Cerebellar cortex (tissue), 1 donor: ENCODE measurements around the gene ZNF385C.
A peak's percentile ranks its signal among the peaks of the same experiment; 100 is the strongest.
"Not testable (repeated sequence)": the region's sequence is repeated elsewhere in the genome, so short reads cannot be mapped to it uniquely, and the experiment has no call there.

Experiments
- DNase-seq: peaks from one replicate; pipeline ENCODE4 v3.0.0-alpha.2; 2015; ENCODE audit warnings: low spot score

Gene ZNF385C

GRCh38 chr17:42019509-42020404 is 78.5 kb downstream of the ZNF385C start, which contains the start of gene NKIRAS2:
Gene NKIRAS2 (plus strand): TSS chr17:42020090. CDS start chr17:42021578, 1,488 bp downstream.
- peak; percentile 88 for DNase-seq

GRCh38 chr17:42018988-42019387 is 79.3 kb downstream of the ZNF385C start:
- no peak for DNase-seq

- peak; percentile 51 for DNase-seq
Measured at GRCh38 chr17:42018339-42018738, 79.9 kb downstream of the ZNF385C start.

DNA sequence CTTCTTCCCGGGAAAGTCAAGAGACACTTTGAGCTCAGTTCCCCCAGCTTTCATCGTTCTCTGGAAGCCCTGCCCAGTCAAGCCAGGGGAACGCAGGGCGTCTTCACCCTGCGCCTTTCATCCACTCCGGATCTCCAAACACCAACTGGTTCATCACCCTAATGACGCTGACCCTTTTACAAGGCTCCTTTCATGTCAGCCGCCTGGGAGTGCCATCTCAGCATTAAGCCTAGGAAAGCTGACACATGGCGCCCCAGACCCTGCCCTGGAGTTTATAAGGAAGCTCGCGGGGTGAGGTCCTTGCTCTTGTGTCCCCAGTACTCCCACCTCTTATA is 80.4 kb downstream of the ZNF385C start:
- no peak for DNase-seq

DNA sequence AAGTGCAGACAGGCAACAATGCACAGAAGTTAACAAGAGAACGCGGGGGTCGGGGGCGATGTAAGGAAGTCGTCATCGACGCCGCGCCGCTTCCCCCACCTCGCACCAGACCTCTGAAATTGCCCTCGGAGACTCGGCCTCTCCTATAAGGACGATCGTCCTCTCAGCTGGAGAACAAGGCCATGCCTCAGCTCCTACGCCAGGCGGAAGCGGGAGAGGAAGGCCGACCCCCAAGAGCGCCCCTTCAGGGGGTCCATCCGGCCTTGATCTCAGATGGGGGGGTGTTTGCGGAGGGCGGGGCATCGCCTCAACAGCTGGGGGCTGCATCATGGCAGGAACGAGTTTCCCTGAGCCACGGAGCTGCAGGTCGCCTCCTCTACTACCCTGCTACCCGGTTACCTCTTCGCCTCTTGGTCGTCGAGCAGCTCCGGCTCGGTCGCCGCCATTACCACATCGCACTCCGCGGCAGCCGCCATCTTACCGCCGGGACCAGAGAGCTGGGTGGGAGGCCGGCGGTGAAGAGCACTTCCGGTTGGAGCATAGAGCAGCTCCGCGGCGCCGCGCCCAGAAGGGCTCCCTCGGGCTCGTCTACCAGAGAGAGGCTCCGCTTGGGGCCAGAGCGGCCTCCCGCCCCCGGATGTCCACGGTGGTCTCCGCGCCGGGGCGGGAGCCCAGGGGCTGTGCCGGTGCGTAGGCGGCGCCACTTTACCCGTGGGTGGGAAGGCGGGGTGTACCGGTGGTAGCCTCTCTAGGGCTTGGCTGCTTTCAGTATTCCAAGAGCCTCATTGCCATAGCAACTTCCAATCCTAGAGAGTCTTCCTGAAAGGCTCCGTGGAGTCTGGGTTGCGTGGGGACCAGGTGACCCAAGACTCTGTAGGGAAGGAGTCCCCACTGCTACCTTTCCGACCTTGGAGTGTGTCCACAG is 81.1 kb downstream of the ZNF385C start, which contains the start of gene DNAJC7:
DNAJC7 (minus strand) TSS at position 499 of the 925 bp plus-strand sequence; CDS start at position 476, 23 bp downstream.
- DNase-seq = peak; percentile 96

DNA sequence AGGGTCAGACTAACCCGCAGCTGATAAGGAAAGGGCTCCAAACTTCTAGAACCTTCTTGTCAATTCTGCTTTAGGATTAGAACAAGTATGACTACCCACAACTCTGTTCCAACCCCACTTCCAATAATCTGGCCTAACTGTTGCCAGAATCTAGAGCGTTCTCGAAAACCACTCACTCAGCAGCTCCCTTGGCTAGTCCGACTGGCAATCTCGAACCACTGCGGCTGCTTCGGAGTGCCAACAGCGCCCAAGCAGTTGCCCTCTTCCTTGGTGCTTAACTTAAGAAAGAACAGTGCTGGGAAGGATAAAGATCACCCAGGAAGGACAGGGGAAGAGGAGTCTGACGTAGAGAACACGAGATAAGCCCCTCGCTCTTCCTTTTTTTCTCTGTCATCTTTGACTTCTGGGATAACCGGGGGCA is 81.9 kb downstream of the ZNF385C start:
- DNase-seq = peak; percentile 25

- DNase-seq = not testable (repeated sequence)
Measured at GRCh38 chr17:42013740-42014139, 84.5 kb downstream of the ZNF385C start.

- not testable (repeated sequence) for DNase-seq
Measured at GRCh38 chr17:42012363-42012762, 85.9 kb downstream of the ZNF385C start.

DNA sequence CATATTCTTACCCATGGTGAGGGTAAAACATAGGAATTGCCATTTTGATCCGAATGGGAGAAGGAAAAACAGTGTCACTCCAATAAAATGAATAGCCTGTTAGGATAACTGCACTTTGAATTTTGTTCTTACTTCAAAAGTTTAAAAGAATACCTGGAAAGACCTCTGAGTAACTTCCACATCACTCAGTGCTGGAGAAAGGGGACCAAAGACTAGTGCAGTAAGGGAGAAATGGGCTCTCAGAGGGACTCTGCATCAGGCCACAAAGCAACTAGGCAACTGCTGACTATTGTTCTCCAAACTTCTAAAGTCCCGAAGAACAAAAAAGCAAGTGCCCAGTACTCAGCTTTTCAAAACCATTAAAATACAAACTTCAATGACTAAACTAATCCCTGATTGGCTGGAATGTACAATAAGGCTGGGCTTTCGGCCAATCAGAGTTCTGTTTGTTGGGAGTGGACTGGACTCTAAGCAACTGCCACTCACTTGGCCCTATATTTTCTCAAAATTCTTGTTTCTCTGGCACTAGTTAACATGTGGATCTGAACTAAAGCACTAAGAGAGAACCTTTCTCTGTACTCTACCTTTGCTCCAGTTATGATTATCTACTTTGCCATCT is 87.3 kb downstream of the ZNF385C start:
- DNase-seq = no peak

DNA sequence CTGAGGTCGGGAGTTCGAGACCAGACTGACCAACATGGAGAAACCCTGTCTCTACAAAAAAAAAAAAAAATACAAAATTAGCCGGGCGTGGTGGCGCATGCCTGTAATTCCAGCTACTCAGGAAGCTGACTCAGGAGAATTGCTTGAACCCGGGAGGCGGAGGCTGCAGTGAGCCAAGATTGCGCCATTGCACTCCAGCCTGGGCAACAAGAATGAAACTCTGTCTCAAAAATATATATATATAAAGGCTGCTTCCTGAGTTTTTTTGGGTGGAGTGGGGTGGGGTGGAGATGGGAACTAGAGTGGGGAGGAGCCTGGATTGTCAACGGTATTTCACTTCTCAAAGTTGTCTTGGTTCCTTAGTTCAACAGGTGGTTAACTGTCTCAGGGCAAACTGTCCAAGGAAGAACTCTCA is 88.0 kb downstream of the ZNF385C start:
- DNase-seq = not testable (repeated sequence)

- DNase-seq = peak; percentile 28
Measured at GRCh38 chr17:42009170-42009569, 89.1 kb downstream of the ZNF385C start.

GRCh38 chr17:42005166-42005565 is 93.1 kb downstream of the ZNF385C start:
- DNase-seq = no peak

- DNase-seq = no peak
Measured at GRCh38 chr17:42002792-42003301, 95.4 kb downstream of the ZNF385C start.

- DNase-seq = no peak
Measured at GRCh38 chr17:42002175-42002791, 96.0 kb downstream of the ZNF385C start.

DNA sequence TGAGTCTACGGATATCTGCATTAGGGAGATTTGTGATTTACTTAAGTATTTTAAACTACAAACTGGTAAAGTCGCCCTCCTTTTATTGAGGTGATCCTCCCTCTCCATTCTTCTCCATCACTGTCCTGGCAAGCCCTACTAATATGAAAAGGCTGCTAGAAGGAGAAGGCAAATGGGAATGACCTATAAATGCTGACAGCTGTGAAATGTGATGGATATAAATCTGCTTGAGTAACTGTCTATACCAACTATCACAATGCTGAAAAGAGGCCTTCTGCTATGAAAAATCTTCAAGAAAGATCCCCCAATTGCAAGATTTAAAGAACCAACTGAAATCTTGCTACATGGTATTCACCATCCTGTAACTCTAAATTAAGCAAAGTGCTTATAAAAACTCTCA is 96.5 kb downstream of the ZNF385C start:
- DNase-seq = no peak

DNA sequence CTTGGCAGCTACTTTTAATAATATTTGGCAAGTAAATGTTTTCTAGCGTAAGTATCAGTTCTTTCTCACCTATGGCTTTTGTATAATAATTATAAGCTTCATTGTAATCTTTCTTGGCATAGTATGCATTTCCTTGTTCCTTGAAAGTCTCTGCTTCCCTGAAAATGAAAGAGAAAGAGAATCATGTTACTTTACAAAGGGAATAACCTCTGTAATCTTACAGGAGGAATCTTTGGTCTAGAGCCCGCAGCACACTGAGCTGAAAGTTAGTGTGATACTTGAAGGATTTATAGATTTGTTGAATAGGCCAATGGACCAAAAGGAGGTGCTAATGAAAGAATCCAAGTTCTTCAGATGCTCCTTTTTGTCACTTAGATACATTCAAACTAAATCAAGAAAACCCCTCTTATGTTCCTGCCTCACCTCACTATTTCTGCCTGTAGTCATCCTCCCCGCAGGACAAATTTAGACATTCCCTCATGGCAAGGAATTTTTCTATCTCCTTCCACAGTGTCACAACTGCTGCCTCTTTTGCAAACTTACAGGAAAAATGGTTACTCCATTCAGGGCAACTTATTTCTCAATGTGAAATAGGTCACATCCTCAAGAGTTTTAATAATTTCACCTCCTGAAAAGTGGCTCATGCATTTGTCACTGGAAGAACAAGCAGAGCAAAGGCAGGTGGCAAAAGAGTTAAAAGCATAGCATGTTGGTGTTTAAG is 97.7 kb downstream of the ZNF385C start:
- no peak for DNase-seq

- no peak for DNase-seq
Measured at GRCh38 chr17:41998497-41998896, 99.8 kb downstream of the ZNF385C start.

- DNase-seq = no peak
Measured at GRCh38 chr17:41996855-41997164, 101.5 kb downstream of the ZNF385C start.

DNA sequence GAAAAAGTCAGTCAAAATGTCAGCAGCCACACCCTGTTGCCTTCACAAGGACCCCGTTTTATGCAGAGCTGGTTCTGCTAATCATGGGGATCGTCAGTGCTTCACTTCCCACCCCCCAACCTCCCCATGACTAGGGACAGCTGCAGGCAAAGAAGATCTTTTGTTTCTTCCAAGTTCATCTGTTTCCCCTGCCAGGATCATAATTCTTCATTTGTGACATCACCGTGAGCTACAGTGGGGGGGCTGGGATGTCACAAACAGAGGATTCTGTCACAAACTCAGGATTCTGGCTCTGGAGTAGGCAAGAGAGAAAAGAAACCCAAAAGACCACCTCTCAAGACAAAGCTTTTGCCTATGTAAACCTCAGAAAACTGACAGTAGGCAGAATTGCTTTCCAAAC is 105.7 kb downstream of the ZNF385C start:
- no peak for DNase-seq

- no peak for DNase-seq
Measured at GRCh38 chr17:41989702-41990419, 108.4 kb downstream of the ZNF385C start.
